LoVo (cell line): Measurements from ENCODE around the gene TMEM132E.
"Not testable (repeated sequence)": the region's sequence is repeated elsewhere in the genome, so short reads cannot be mapped to it uniquely, and the experiment has no call there.

Experiments used
- DNase-seq: peaks from one replicate; pipeline ENCODE4 v3.0.0-alpha.2; 2016; ENCODE audit warnings: low spot score

The TMEM132E gene

GRCh38 chr17:34579017-34579946 lies at the start of gene TMEM132E:
Gene TMEM132E (plus strand): TSS chr17:34579582. CDS start chr17:34581077, 1,495 bp downstream.
- DNase-seq = no peak

GRCh38 chr17:34530918-34531317 lies 48.5 kb upstream of the TMEM132E start:
- DNase-seq = no peak

GRCh38 chr17:34532281-34533065 lies 46.9 kb upstream of the TMEM132E start:
- no peak for DNase-seq

GRCh38 chr17:34533806-34534527 lies 45.4 kb upstream of the TMEM132E start:
- DNase-seq = no peak

GRCh38 chr17:34537445-34537844 lies 41.9 kb upstream of the TMEM132E start:
- no peak for DNase-seq

- not testable (repeated sequence) for DNase-seq
These were observed 40.8 kb upstream of the TMEM132E start for GRCh38 chr17:34538582-34538981.

GRCh38 chr17:34539881-34540280 lies 39.5 kb upstream of the TMEM132E start:
- no peak for DNase-seq

GRCh38 chr17:34542700-34543336 lies 36.6 kb upstream of the TMEM132E start:
- peak; percentile 7 for DNase-seq

GRCh38 chr17:34547453-34548063 lies 31.8 kb upstream of the TMEM132E start:
- DNase-seq = no peak

GRCh38 chr17:34549966-34550365 lies 29.4 kb upstream of the TMEM132E start:
- DNase-seq = no peak

GRCh38 chr17:34553907-34554306 lies 25.5 kb upstream of the TMEM132E start:
- DNase-seq = no peak

- peak; percentile 26 for DNase-seq
These were observed 23.0 kb upstream of the TMEM132E start for GRCh38 chr17:34556384-34556783.

- DNase-seq = no peak
These were observed 22.5 kb upstream of the TMEM132E start for GRCh38 chr17:34556931-34557330.

- DNase-seq = no peak
These were observed 18.1 kb upstream of the TMEM132E start for GRCh38 chr17:34561328-34561727.

GRCh38 chr17:34562387-34562786 lies 17.0 kb upstream of the TMEM132E start:
- DNase-seq = no peak

GRCh38 chr17:34565713-34566112 lies 13.7 kb upstream of the TMEM132E start:
- DNase-seq = no peak

GRCh38 chr17:34566201-34566600 lies 13.2 kb upstream of the TMEM132E start:
- DNase-seq = no peak

- DNase-seq = no peak
These were observed 12.5 kb upstream of the TMEM132E start for GRCh38 chr17:34566873-34567272.

- no peak for DNase-seq
These were observed 11.5 kb upstream of the TMEM132E start for GRCh38 chr17:34567691-34568465.

- no peak for DNase-seq
These were observed 10.4 kb upstream of the TMEM132E start for GRCh38 chr17:34568953-34569352.

GRCh38 chr17:34569591-34569990 lies 9.8 kb upstream of the TMEM132E start:
- no peak for DNase-seq
